H1 (cell line): ENCODE results near the gene CFAP92. TPM values are rescaled to one million over a fixed set of nuclear protein-coding genes. Genes with fewer than 3 reads are reported as not detected.

Source experiments
- CTCF ChIA-PET: fragments of 300-600 bp; sonication (Branson Sonifier 250); formaldehyde crosslinking; loops from one replicate; lab custom pipeline; 2021; ENCODE audit not compliant: partially characterized antibody; lab: Charles Lee
- POLR2A ChIA-PET: fragments of 300-600 bp; sonication (Branson Sonifier 250); formaldehyde crosslinking; loops from one replicate; lab custom pipeline; 2021; ENCODE audit warnings: inconsistent platforms; ENCODE audit not compliant: partially characterized antibody; lab: Charles Lee
- DNase-seq, 2 experiments: peaks; one replicate each; pipeline versions ENCODE4 v3.0.0 to v3.0.0-alpha.2; 2010 to 2022; ENCODE audit warnings: low spot score in 2 of 2, low read depth in 1 of 2, mixed read lengths in 1 of 2
- FAIRE-seq: peaks from 2 replicates; lab custom pipeline; 2011; peaks lifted over from hg19 to GRCh38; lab: Jason Lieb, UNC
- H2AFZ ChIP-seq: 2 replicates; pipeline ENCODE4 v1.8.1; 2012; ENCODE audit warnings: low read length, inconsistent platforms
- H2AK5ac ChIP-seq: 2 replicates; pipeline ENCODE4 v1.6.1; 2013; ENCODE audit warnings: low read depth, low read length
- H2BK120ac ChIP-seq: replicated peaks from 2 replicates; pipeline ENCODE3; 2013; ENCODE audit warnings: low read depth, low read length, inconsistent platforms
- H2BK12ac ChIP-seq: 2 replicates; pipeline ENCODE4 v1.6.1; 2013; ENCODE audit warnings: low read depth, low read length
- H2BK15ac ChIP-seq: 2 replicates; pipeline ENCODE4 v1.6.1; 2013; ENCODE audit warnings: low read length
- H2BK20ac ChIP-seq: 2 replicates; pipeline ENCODE4 v1.6.1; 2013; ENCODE audit warnings: low read length
- H2BK5ac ChIP-seq: 2 replicates; pipeline ENCODE4 v1.6.1; 2013; ENCODE audit warnings: low read depth, low read length
- H3K14ac ChIP-seq: 2 replicates; pipeline ENCODE4 v1.6.1; 2013; ENCODE audit warnings: inconsistent platforms; ENCODE audit not compliant: insufficient read length
- H3K18ac ChIP-seq: 2 replicates; pipeline ENCODE4 v1.6.1; 2013; ENCODE audit warnings: low read length; ENCODE audit errors: extremely low read depth
- H3K23ac ChIP-seq: 2 replicates; pipeline ENCODE4 v1.6.1; 2013; ENCODE audit warnings: inconsistent platforms; ENCODE audit not compliant: insufficient read length
- H3K23me2 ChIP-seq: 2 replicates; pipeline ENCODE4 v1.6.1; 2013; ENCODE audit warnings: low read depth, low read length
- H3K27ac ChIP-seq: 2 replicates; pipeline ENCODE4 v1.6.1; 2011; ENCODE audit warnings: low read depth, low read length, inconsistent platforms
- H3K27me3 ChIP-seq, 4 experiments: replicated peaks in 1 of 4; 1 replicate in 1 of 4; 2 replicates in 3 of 4; pipeline versions ENCODE4 v1.6.1 to v1.8.1; 2011 to 2013; ENCODE audit warnings: low read length in 3 of 4, mild to moderate bottlenecking in 3 of 4, inconsistent platforms in 2 of 4, mixed read lengths in 2 of 4, moderate library complexity in 1 of 4; ENCODE audit not compliant: control insufficient read depth in 3 of 4, insufficient read depth in 3 of 4; ENCODE audit errors: extremely low read depth in 1 of 4
- H3K36me3 ChIP-seq, 4 experiments: 2 replicates each; pipeline versions ENCODE4 v1.6.1 to v1.8.1; 2011 to 2013; ENCODE audit warnings: mild to moderate bottlenecking in 4 of 4, low read length in 3 of 4, moderate library complexity in 2 of 4, control low read depth in 1 of 4, inconsistent platforms in 1 of 4; ENCODE audit not compliant: insufficient read depth in 4 of 4, control insufficient read depth in 2 of 4
- H3K4ac ChIP-seq: replicated peaks from 2 replicates; pipeline ENCODE3; 2013; ENCODE audit warnings: low read length, low read depth, mixed read lengths, inconsistent platforms; ENCODE audit not compliant: insufficient read length
- H3K4me1 ChIP-seq, 4 experiments: replicated peaks in 1 of 4; 1 replicate in 1 of 4; 2 replicates in 3 of 4; pipeline versions ENCODE4 v1.6.1 to v1.8.1; 2011 to 2013; ENCODE audit warnings: low read length in 3 of 4, inconsistent platforms in 2 of 4, mixed read lengths in 1 of 4; ENCODE audit not compliant: insufficient read depth in 4 of 4, control insufficient read depth in 3 of 4
- H3K4me2 ChIP-seq, 2 experiments: 2 replicates each; pipeline versions ENCODE4 v1.6.1 to v1.8.1; 2011 to 2013; ENCODE audit warnings: low read depth in 2 of 2, low read length in 2 of 2, control low read depth in 1 of 2, inconsistent platforms in 1 of 2, mild to moderate bottlenecking in 1 of 2; ENCODE audit not compliant: insufficient read depth in 1 of 2
- H3K4me3 ChIP-seq, 4 experiments: fragments of 200-600, 300-600 bp in 1 of 4; sonication (generic), shearing (Covaris generic), sonication (Bioruptor Twin) in 1 of 4; 2 replicates each; pipeline versions ENCODE4 v1.5.1 to v1.8.1; 2011 to 2016; ENCODE audit warnings: low read length in 4 of 4, low read depth in 3 of 4, control low read depth in 2 of 4, inconsistent platforms in 2 of 4, mild to moderate bottlenecking in 2 of 4, mixed read lengths in 1 of 4, moderate library complexity in 1 of 4; ENCODE audit not compliant: insufficient read depth in 2 of 4; ENCODE audit errors: extremely low read depth in 1 of 4
- H3K56ac ChIP-seq: replicated peaks from 2 replicates; pipeline ENCODE3; 2013; ENCODE audit warnings: low read depth, mild to moderate bottlenecking, mixed read lengths, low read length, inconsistent platforms; ENCODE audit not compliant: insufficient read length
- H3K79me1 ChIP-seq: 2 replicates; pipeline ENCODE4 v1.6.1; 2013; ENCODE audit warnings: low read depth, low read length, control low read depth
- H3K79me2 ChIP-seq, 2 experiments: 2 replicates each; pipeline versions ENCODE4 v1.6.1 to v1.8.1; 2012 to 2013; ENCODE audit warnings: low read length in 2 of 2, mild to moderate bottlenecking in 2 of 2, inconsistent platforms in 1 of 2; ENCODE audit not compliant: insufficient read depth in 2 of 2, control insufficient read depth in 1 of 2
- H3K9ac ChIP-seq, 4 experiments: replicated peaks in 1 of 4; 1 replicate in 1 of 4; 2 replicates in 3 of 4; pipeline versions ENCODE4 v1.6.1 to v1.8.1; 2011 to 2013; ENCODE audit warnings: low read depth in 3 of 4, low read length in 3 of 4, control low read depth in 2 of 4, mild to moderate bottlenecking in 2 of 4, moderate library complexity in 2 of 4, inconsistent platforms in 1 of 4; ENCODE audit errors: extremely low read depth in 1 of 4
- H3K9me3 ChIP-seq, 2 experiments: 2 replicates each; pipeline versions ENCODE4 v1.6.1 to v1.8.1; 2012 to 2013; ENCODE audit warnings: mild to moderate bottlenecking in 2 of 2, moderate library complexity in 2 of 2, control low read depth in 1 of 2, inconsistent platforms in 1 of 2, low read depth in 1 of 2, low read length in 1 of 2, mixed read lengths in 1 of 2; ENCODE audit not compliant: insufficient read depth in 2 of 2
- H4K20me1 ChIP-seq, 2 experiments: replicated peaks in 1 of 2; 2 replicates each; pipeline versions ENCODE3 to v1.8.1; 2011 to 2013; ENCODE audit warnings: inconsistent platforms in 2 of 2, low read length in 2 of 2, mild to moderate bottlenecking in 1 of 2; ENCODE audit not compliant: insufficient read depth in 2 of 2, control insufficient read depth in 1 of 2
- H4K5ac ChIP-seq: 2 replicates; pipeline ENCODE4 v1.6.1; 2013; ENCODE audit warnings: low read length, low read depth, mixed read lengths, inconsistent platforms; ENCODE audit not compliant: insufficient read length
- H4K8ac ChIP-seq: 2 replicates; pipeline ENCODE4 v1.8.0; 2013; ENCODE audit warnings: mild to moderate bottlenecking, moderate library complexity, low read length, inconsistent platforms; ENCODE audit not compliant: insufficient read depth; ENCODE audit errors: extremely low read depth
- H4K91ac ChIP-seq: replicated peaks from 2 replicates; pipeline ENCODE3; 2013; ENCODE audit warnings: low read length, mixed read lengths, inconsistent platforms; ENCODE audit not compliant: insufficient read length
- EGR1 ChIP-seq: IDR thresholded peaks from 2 replicates; pipeline ENCODE4 v1.6.1; 2011; ENCODE audit warnings: low read depth, low read length, borderline replicate concordance
- GTF2F1 ChIP-seq: IDR thresholded peaks from 2 replicates; pipeline ENCODE4 v1.6.1; 2012; ENCODE audit warnings: low read depth, low read length, improper control_type of control experiment, borderline replicate concordance
- JUND ChIP-seq: IDR thresholded peaks from 2 replicates; pipeline ENCODE4 v1.6.1; 2011; ENCODE audit warnings: mild to moderate bottlenecking, improper control_type of control experiment, low read length
- SUZ12 ChIP-seq: fragments of 200-600 bp; sonication (generic); IDR thresholded peaks from 2 replicates; pipeline ENCODE4 v1.6.1; 2012; ENCODE audit warnings: mild to moderate bottlenecking, inconsistent platforms, low read length, moderate library complexity, mixed read lengths
- WGBS, 2 experiments: shearing (Covaris generic) in 1 of 2; methylation state at CpG; one replicate each; pipeline versions ENCODE4 v1.1.6 to v1.1.7; 2013 to 2015; ENCODE audit warnings: low lambda C conversion rate in 2 of 2, mixed read lengths in 2 of 2, inconsistent platforms in 1 of 2, low coverage in 1 of 2, missing lambda C conversion rate in 1 of 2; ENCODE audit not compliant: insufficient replicate concordance in 2 of 2, insufficient coverage in 1 of 2, insufficient read length in 1 of 2; ENCODE audit errors: extremely low coverage in 1 of 2, missing lambda C conversion rate in 1 of 2; 5-methylcytosine and 5-hydroxymethylcytosine counted together
- polyA plus RNA-seq, 7 experiments: library from polyadenylated mRNA; depleted of rRNA in 3 of 7; stranded (reverse) in 5 of 7; unstranded in 2 of 7; fragments of >200 nt in 5 of 7; fragments of 200-250 nt in 2 of 7; gene quantifications; 1 replicate in 5 of 7; 2 replicates in 1 of 7; 4 replicates in 1 of 7; pipeline versions ENCODE4 v1.2.1 to v1.2.3, GENCODE V29; 2011 to 2013; ENCODE audit warnings: missing spikeins in 2 of 7, mixed read lengths in 2 of 7
- total RNA-seq: library from RNA; stranded (reverse); fragmentation: NEBNext Ultra II Directional; extraction: Animal tissue kit (Norgen Biotek cat#: 25700); gene quantifications from 2 replicates; pipeline ENCODE4 v1.2.1, GENCODE V29; 2021

The CFAP92 gene
- total and polyA plus RNA-seq, 2 of the 8 experiments (the other 6 are each of a cell fraction or from before 2014, with no cell fraction given) = 0.77 to 2.0 TPM

DNA sequence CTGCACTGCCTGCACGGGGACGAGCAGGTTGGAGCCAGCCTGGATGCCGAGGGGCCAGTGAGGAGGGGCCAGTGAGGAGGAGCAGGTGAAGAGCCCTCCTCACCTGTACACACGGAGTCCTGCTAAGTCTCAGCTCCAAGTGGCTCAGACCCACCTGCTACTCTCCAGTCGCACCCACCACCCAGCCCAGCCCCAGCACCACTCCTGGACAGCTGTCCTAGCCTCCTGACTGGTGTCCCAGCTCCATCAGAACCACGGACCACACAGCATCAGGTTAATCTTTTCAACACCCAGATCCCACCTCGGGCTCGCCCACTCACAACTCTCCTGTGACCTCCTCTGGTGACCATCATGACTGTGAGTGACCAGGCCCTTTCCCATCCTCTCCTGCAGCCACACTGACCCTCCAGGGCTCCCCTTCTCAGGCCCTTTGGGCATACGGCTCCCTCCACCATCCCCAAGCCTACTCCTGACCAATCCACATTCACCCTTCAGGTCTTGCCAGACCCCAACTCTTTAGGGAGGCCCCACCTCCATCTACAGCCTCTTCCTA is 21.0 kb upstream of the CFAP92 start:
- H4K20me1 ChIP-seq = no peaks in the 10 kb centered on the region
- H3K79me1 ChIP-seq = no peaks in the 10 kb centered on the region
- H4K8ac ChIP-seq = peak overlapping the region; percentile 32
- H2BK20ac ChIP-seq = no peak overlapping the region
- 0 out of 2 replicates have a peak overlapping the region, but pooled peaks have one; percentile 28 for H2AK5ac ChIP-seq
- no peak overlapping the region for H3K14ac ChIP-seq
- CTCF ChIA-PET = interaction anchor here (1.1 to 4.7 kb wide), 8 partner anchors 8 to 151 kb away, joined by 3 to 28 read pairs (median 10); no protein-coding TSS in a partner anchor
- POLR2A ChIA-PET = interaction anchor here (1.1 to 1.7 kb wide), 2 partner anchors 13 to 169 kb away, joined by 3 read pairs; no protein-coding TSS in a partner anchor
- H3K23me2 ChIP-seq = no peaks in the 10 kb centered on the region
- H3K4ac ChIP-seq = no peak overlapping the region
- no peak overlapping the region for H3K56ac ChIP-seq
- H3K9me3 ChIP-seq = no peaks in the 10 kb centered on the region
- no peak overlapping the region for H3K9ac ChIP-seq
- no peak overlapping the region for H3K27ac ChIP-seq
- H3K4me1 ChIP-seq = peaks cover 0 to 7% (median 1%) of the 10 kb centered on the region in 4 experiments; a peak in 2 of 7 replicates
- peaks cover 0 to 4% (median 0%) of the 10 kb centered on the region in 4 experiments; a peak in 1 of 7 replicates for H3K27me3 ChIP-seq
- no peak overlapping the region for H4K5ac ChIP-seq
- H3K4me2 ChIP-seq = no peak overlapping the region
- no peak overlapping the region for H3K18ac ChIP-seq
- H4K91ac ChIP-seq = peak overlapping the region; percentile 35
- H3K36me3 ChIP-seq = no peaks in the 10 kb centered on the region
- H2BK120ac ChIP-seq = no peak overlapping the region
- 0 out of 2 replicates have a peak, but pooled peaks have one; percentile 25 for TF ChIP-seq SUZ12
- no peak for TF ChIP-seq JUND
- no peak for TF ChIP-seq GTF2F1
- TF ChIP-seq EGR1 = no peak
- H3K4me3 ChIP-seq = no peak overlapping the region
- DNase-seq (no peak), FAIRE-seq (no peak)
- 0 out of 2 replicates have a peak overlapping the region, but pooled peaks have one; percentile 24 for H2BK5ac ChIP-seq
- 97% methylated on average over 9 of the region's 9 CpGs; no CpG with 5 or more reads in 1 of the 2 experiments for WGBS, 2 experiments
- no peak overlapping the region for H2AFZ ChIP-seq
- no peak overlapping the region for H2BK15ac ChIP-seq
- no peaks in the 10 kb centered on the region for H3K79me2 ChIP-seq
- no peak overlapping the region for H2BK12ac ChIP-seq
- no peak overlapping the region for H3K23ac ChIP-seq
